GM12891 (cell line): ENCODE data around the gene ZNF581.

Experiments
- POLR2A ChIP-seq: IDR thresholded peaks from 2 replicates; pipeline ENCODE4 v1.6.1; 2011; ENCODE audit warnings: low read depth, low read length, control low read depth
- POLR2AphosphoS5 ChIP-seq: IDR thresholded peaks from 2 replicates; pipeline ENCODE4 v1.6.1; 2011; ENCODE audit warnings: low read depth, low read length, control low read depth
- TAF1 ChIP-seq: IDR thresholded peaks from 2 replicates; pipeline ENCODE4 v1.6.1; 2011; ENCODE audit warnings: low read depth, low read length, control low read depth

- TF ChIP-seq POLR2A (no peak), POLR2AphosphoS5 (no peak), TAF1 (no peak)
Observed at GRCh38 chr19:55611983-55612645, 31.3 kb upstream of the ZNF581 start.
